HG03432 (cell line): ENCODE measurements around the gene TCP11L2.
"Not testable (repeated sequence)": the region's sequence is repeated elsewhere in the genome, so short reads cannot be mapped to it uniquely, and the experiment has no call there.

Source experiments
- ATAC-seq: cut with Tn5 transposase; IDR thresholded peaks from one replicate; pipeline ENCODE4 v1.9.1; 2021; ENCODE audit warnings: mild to moderate bottlenecking, moderate library complexity; ENCODE audit not compliant: unreplicated experiment

The TCP11L2 gene

GRCh38 chr12:106282457-106283097 is 20.0 kb upstream of the TCP11L2 start:
- ATAC-seq = peak; percentile 59

- no peak for ATAC-seq
Measured at GRCh38 chr12:106284358-106285105, 18.0 kb upstream of the TCP11L2 start.

GRCh38 chr12:106285982-106286381 is 16.6 kb upstream of the TCP11L2 start:
- ATAC-seq = no peak

GRCh38 chr12:106286576-106287162 is 15.9 kb upstream of the TCP11L2 start:
- not testable (repeated sequence) for ATAC-seq

- no peak for ATAC-seq
Measured at GRCh38 chr12:106287364-106287763, 15.2 kb upstream of the TCP11L2 start.

GRCh38 chr12:106288101-106288493 is 14.4 kb upstream of the TCP11L2 start:
- no peak for ATAC-seq

- ATAC-seq = no peak
Measured at GRCh38 chr12:106288494-106289195, 13.9 kb upstream of the TCP11L2 start.

- ATAC-seq = no peak
Measured at GRCh38 chr12:106289196-106289681, 13.3 kb upstream of the TCP11L2 start.

GRCh38 chr12:106290666-106291065 is 11.9 kb upstream of the TCP11L2 start:
- ATAC-seq = no peak

- no peak for ATAC-seq
Measured at GRCh38 chr12:106291342-106291741, 11.2 kb upstream of the TCP11L2 start.

- ATAC-seq = no peak
Measured at GRCh38 chr12:106292339-106292738, 10.2 kb upstream of the TCP11L2 start.

GRCh38 chr12:106296179-106296877 is 6.2 kb upstream of the TCP11L2 start:
- ATAC-seq = no peak

- ATAC-seq = no peak
Measured at GRCh38 chr12:106297075-106297474, 5.5 kb upstream of the TCP11L2 start.

- ATAC-seq = no peak
Measured at GRCh38 chr12:106297681-106298080, 4.9 kb upstream of the TCP11L2 start.

GRCh38 chr12:106299202-106299774 is 3.2 kb upstream of the TCP11L2 start:
- ATAC-seq = no peak

- no peak for ATAC-seq
Measured at GRCh38 chr12:106300761-106301160, 1.8 kb upstream of the TCP11L2 start.

- no peak for ATAC-seq
Measured at GRCh38 chr12:106301241-106301610, 1.3 kb upstream of the TCP11L2 start.

GRCh38 chr12:106301611-106302321 is 767 bp upstream of the TCP11L2 start:
- peak; percentile 62 for ATAC-seq

GRCh38 chr12:106303202-106303820 is 778 bp downstream of the TCP11L2 start:
- peak; percentile 16 for ATAC-seq
